ENCODE data around the gene NFYB.

DNA sequence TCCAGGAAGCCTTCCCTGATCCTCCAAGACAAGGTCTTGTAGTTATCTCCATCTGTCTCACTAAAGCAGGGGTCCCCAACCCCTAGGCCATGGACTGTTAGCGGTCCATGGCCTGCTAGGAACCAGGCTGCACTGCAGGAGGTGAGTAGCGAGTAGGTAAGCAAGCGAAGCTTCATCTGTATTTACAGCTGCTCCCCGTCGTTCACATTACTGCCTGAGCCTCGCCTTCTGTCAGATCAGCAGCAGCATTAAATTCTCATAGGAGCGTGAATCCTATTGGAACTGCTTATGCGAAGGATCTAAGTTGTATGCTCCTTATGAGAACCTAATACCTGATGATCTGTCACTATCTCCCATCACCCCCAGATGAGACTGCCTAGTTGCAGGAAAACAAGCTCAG lies 12.4 kb upstream of the NFYB start:
- no peak for TF ChIP-seq POLR2A (IDR thresholded peaks at IDR 0.05)
- TF ChIP-seq, protein P1, sequence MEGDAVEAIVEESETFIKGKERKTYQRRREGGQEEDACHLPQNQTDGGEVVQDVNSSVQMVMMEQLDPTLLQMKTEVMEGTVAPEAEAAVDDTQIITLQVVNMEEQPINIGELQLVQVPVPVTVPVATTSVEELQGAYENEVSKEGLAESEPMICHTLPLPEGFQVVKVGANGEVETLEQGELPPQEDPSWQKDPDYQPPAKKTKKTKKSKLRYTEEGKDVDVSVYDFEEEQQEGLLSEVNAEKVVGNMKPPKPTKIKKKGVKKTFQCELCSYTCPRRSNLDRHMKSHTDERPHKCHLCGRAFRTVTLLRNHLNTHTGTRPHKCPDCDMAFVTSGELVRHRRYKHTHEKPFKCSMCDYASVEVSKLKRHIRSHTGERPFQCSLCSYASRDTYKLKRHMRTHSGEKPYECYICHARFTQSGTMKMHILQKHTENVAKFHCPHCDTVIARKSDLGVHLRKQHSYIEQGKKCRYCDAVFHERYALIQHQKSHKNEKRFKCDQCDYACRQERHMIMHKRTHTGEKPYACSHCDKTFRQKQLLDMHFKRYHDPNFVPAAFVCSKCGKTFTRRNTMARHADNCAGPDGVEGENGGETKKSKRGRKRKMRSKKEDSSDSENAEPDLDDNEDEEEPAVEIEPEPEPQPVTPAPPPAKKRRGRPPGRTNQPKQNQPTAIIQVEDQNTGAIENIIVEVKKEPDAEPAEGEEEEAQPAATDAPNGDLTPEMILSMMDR (IDR thresholded peaks at IDR 0.05), result no peak
